GM21786 (cell line): ENCODE results near the gene RHBDD1.
"Not testable (repeated sequence)": the region's sequence is repeated elsewhere in the genome, so short reads cannot be mapped to it uniquely, and the experiment has no call there.

Source experiments
- ATAC-seq: cut with Tn5 transposase; IDR thresholded peaks from one replicate; pipeline ENCODE4 v1.9.1; 2021; ENCODE audit not compliant: unreplicated experiment

Gene RHBDD1

GRCh38 chr2:226799211-226799975, 36.5 kb upstream of the RHBDD1 start, which contains the start of gene IRS1:
IRS1 (minus strand) TSS chr2:226799820; CDS start chr2:226798738, 1,082 bp downstream.
- peak; percentile 29 for ATAC-seq

GRCh38 chr2:226799976-226800940, 35.6 kb upstream of the RHBDD1 start:
- no peak for ATAC-seq

GRCh38 chr2:226800941-226801784, 34.7 kb upstream of the RHBDD1 start:
- peak; percentile 80 for ATAC-seq

- ATAC-seq, result no peak
Observed at GRCh38 chr2:226802573-226802972, 33.3 kb upstream of the RHBDD1 start.

- no peak for ATAC-seq
Observed at GRCh38 chr2:226803410-226803809, 32.4 kb upstream of the RHBDD1 start.

GRCh38 chr2:226813148-226813701, 22.6 kb upstream of the RHBDD1 start:
- ATAC-seq, result peak; percentile 61

GRCh38 chr2:226818930-226819329, 16.9 kb upstream of the RHBDD1 start:
- no peak for ATAC-seq

- no peak for ATAC-seq
Observed at GRCh38 chr2:226825056-226825455, 10.8 kb upstream of the RHBDD1 start.

GRCh38 chr2:226828191-226828590, 7.7 kb upstream of the RHBDD1 start:
- no peak for ATAC-seq

- no peak for ATAC-seq
Observed at GRCh38 chr2:226829721-226830631, 5.9 kb upstream of the RHBDD1 start.

GRCh38 chr2:226831266-226831665, 4.6 kb upstream of the RHBDD1 start:
- ATAC-seq, result no peak

GRCh38 chr2:226832061-226832460, 3.8 kb upstream of the RHBDD1 start:
- ATAC-seq, result no peak

- ATAC-seq, result not testable (repeated sequence)
Observed at GRCh38 chr2:226834880-226835279, 974 bp upstream of the RHBDD1 start.

- peak; percentile 16 for ATAC-seq
Observed at GRCh38 chr2:226835420-226835795, 446 bp upstream of the RHBDD1 start.

- ATAC-seq, result peak; percentile 0
Observed at GRCh38 chr2:226836548-226836885, 663 bp downstream of the RHBDD1 start.

GRCh38 chr2:226837334-226837733, 1.5 kb downstream of the RHBDD1 start:
- ATAC-seq, result no peak

- no peak for ATAC-seq
Observed at GRCh38 chr2:226837787-226838603, 2.1 kb downstream of the RHBDD1 start.

- no peak for ATAC-seq
Observed at GRCh38 chr2:226838722-226839121, 2.9 kb downstream of the RHBDD1 start.

GRCh38 chr2:226839161-226839560, 3.3 kb downstream of the RHBDD1 start:
- no peak for ATAC-seq
